Ishikawa (cell line): Measurements from ENCODE around the gene QSOX1.

Experiments used
- CEBPB ChIP-seq: IDR thresholded peaks from 2 replicates; pipeline ENCODE4 v1.6.1; 2012
- EGR1 ChIP-seq: IDR thresholded peaks from 2 replicates; pipeline ENCODE4 v1.6.1; 2012
- EP300 ChIP-seq: IDR thresholded peaks from 2 replicates; pipeline ENCODE4 v1.6.1; 2012; ENCODE audit warnings: borderline replicate concordance
- FOXM1 ChIP-seq: IDR thresholded peaks from 2 replicates; pipeline ENCODE4 v1.6.1; 2012; ENCODE audit warnings: low read depth, borderline replicate concordance
- MAX ChIP-seq: IDR thresholded peaks from 2 replicates; pipeline ENCODE4 v1.6.1; 2012
- TAF1 ChIP-seq: IDR thresholded peaks from 2 replicates; pipeline ENCODE4 v1.6.1; 2012; ENCODE audit warnings: low read depth, mild to moderate bottlenecking
- TEAD4 ChIP-seq: IDR thresholded peaks from 2 replicates; pipeline ENCODE4 v1.6.1; 2012
- USF1 ChIP-seq: IDR thresholded peaks from 2 replicates; pipeline ENCODE4 v1.6.1; 2012
- YY1 ChIP-seq: IDR thresholded peaks from 2 replicates; pipeline ENCODE4 v1.6.1; 2012; ENCODE audit warnings: low read depth
- ZBTB7A ChIP-seq: IDR thresholded peaks from 2 replicates; pipeline ENCODE4 v1.6.1; 2012; ENCODE audit warnings: low read depth
- TF ChIP-seq, protein P1 (sequence below): IDR thresholded peaks from 2 replicates; pipeline ENCODE4 v1.6.1; 2012; ENCODE audit warnings: low read depth, mild to moderate bottlenecking

GRCh38 chr1:180185971-180186645 is 31.4 kb downstream of the QSOX1 start:
- TF ChIP-seq CEBPB (no peak), EGR1 (no peak), YY1 (no peak), TEAD4 (no peak), MAX (no peak), TAF1 (no peak), USF1 (no peak), FOXM1 (no peak), EP300 (no peak), ZBTB7A (no peak)
- TF ChIP-seq, protein P1, sequence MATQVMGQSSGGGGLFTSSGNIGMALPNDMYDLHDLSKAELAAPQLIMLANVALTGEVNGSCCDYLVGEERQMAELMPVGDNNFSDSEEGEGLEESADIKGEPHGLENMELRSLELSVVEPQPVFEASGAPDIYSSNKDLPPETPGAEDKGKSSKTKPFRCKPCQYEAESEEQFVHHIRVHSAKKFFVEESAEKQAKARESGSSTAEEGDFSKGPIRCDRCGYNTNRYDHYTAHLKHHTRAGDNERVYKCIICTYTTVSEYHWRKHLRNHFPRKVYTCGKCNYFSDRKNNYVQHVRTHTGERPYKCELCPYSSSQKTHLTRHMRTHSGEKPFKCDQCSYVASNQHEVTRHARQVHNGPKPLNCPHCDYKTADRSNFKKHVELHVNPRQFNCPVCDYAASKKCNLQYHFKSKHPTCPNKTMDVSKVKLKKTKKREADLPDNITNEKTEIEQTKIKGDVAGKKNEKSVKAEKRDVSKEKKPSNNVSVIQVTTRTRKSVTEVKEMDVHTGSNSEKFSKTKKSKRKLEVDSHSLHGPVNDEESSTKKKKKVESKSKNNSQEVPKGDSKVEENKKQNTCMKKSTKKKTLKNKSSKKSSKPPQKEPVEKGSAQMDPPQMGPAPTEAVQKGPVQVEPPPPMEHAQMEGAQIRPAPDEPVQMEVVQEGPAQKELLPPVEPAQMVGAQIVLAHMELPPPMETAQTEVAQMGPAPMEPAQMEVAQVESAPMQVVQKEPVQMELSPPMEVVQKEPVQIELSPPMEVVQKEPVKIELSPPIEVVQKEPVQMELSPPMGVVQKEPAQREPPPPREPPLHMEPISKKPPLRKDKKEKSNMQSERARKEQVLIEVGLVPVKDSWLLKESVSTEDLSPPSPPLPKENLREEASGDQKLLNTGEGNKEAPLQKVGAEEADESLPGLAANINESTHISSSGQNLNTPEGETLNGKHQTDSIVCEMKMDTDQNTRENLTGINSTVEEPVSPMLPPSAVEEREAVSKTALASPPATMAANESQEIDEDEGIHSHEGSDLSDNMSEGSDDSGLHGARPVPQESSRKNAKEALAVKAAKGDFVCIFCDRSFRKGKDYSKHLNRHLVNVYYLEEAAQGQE, result no peak
